K562 (cell line): ENCODE results near the gene RBX1. TPM values are rescaled to one million over a fixed set of nuclear protein-coding genes. Genes with fewer than 3 reads are reported as not detected.

Experiments used
- ATAC-seq: fragments of 200-7000 bp; cut with Tn5 transposase; 3 replicates; pipeline ENCODE4 v1.9.1; 2020; ENCODE audit warnings: moderate library complexity
- BruUV-seq: library from RNA; stranded (reverse); fragments of 400-500 nt; replicated peaks from 2 replicates; lab custom pipeline; 2021; lab: Mats Ljungman, UMichigan
- CTCF ChIA-PET: fragments of 300-600 bp; formaldehyde crosslinking; extraction: SDS; loops from one replicate; lab custom pipeline; 2021; ENCODE audit warnings: low intra/inter-chr PET ratio; lab: Yijun Ruan, JAX
- POLR2A ChIA-PET: fragments of 300-600, 350-650 bp; sonication (Branson Sonifier 250); formaldehyde crosslinking; extraction: SDS; loops from one replicate; lab custom pipeline; 2021; ENCODE audit warnings: antibody characterized with exemption, inconsistent platforms; lab: Yijun Ruan, JAX
- DNase-seq, 4 experiments: peaks; one replicate each; pipeline versions ENCODE4 v3.0.0 to v3.0.0-alpha.2; 2011 to 2018; ENCODE audit warnings: low spot score in 3 of 4, mixed read lengths in 3 of 4; ENCODE audit errors: extremely low read depth in 1 of 4
- FAIRE-seq: peaks from 2 replicates; lab custom pipeline; 2011; peaks lifted over from hg19 to GRCh38; lab: Jason Lieb, UNC
- H2AFZ ChIP-seq: 2 replicates; pipeline ENCODE4 v1.6.0; 2011; ENCODE audit warnings: low read depth, low read length, control low read depth, inconsistent platforms
- H3K27ac ChIP-seq: fragments of 200-600 bp; 3 replicates; pipeline ENCODE4 v1.8.0; 2011; ENCODE audit warnings: low read depth, mild to moderate bottlenecking, control low read depth, inconsistent platforms, low read length, moderate library complexity, mixed read lengths; ENCODE audit errors: extremely low read depth
- H3K27me3 ChIP-seq, 2 experiments: fragments of 300-600 bp in 1 of 2; 2 replicates in 1 of 2; 3 replicates in 1 of 2; pipeline versions ENCODE4 v1.6.0 to v1.8.0; 2011; ENCODE audit warnings: inconsistent platforms in 2 of 2, low read length in 2 of 2, mild to moderate bottlenecking in 1 of 2, mixed read lengths in 1 of 2, moderate library complexity in 1 of 2; ENCODE audit not compliant: control insufficient read depth in 2 of 2, insufficient read depth in 2 of 2
- H3K36me3 ChIP-seq: fragments of 300-600 bp; 3 replicates; pipeline ENCODE4 v1.8.0; 2011; ENCODE audit warnings: mild to moderate bottlenecking, low read length, inconsistent platforms; ENCODE audit not compliant: control insufficient read depth, insufficient read depth
- H3K4me1 ChIP-seq, 2 experiments: fragments of 200-600 bp in 1 of 2; replicated peaks in 1 of 2; 2 replicates in 1 of 2; 3 replicates in 1 of 2; pipeline versions ENCODE4 v1.5.1 to v1.8.0; 2011; ENCODE audit warnings: inconsistent platforms in 2 of 2, low read length in 2 of 2, mild to moderate bottlenecking in 1 of 2, mixed read lengths in 1 of 2, moderate library complexity in 1 of 2; ENCODE audit not compliant: control insufficient read depth in 2 of 2, insufficient read depth in 2 of 2
- H3K4me2 ChIP-seq: 2 replicates; pipeline ENCODE4 v1.6.1; 2011; ENCODE audit warnings: low read length, control low read depth, inconsistent platforms, mixed read lengths; ENCODE audit not compliant: insufficient read depth
- H3K4me3 ChIP-seq: fragments of 200-600 bp; sonication (generic), shearing (Covaris generic); 2 replicates; pipeline ENCODE4 v1.5.1; 2016; ENCODE audit warnings: control low read depth, inconsistent platforms
- H3K79me2 ChIP-seq: fragments of 200-600 bp; 3 replicates; pipeline ENCODE4 v1.8.0; 2011; ENCODE audit warnings: low read length, inconsistent platforms; ENCODE audit not compliant: control insufficient read depth, insufficient read depth
- H3K9ac ChIP-seq, 2 experiments: 2 replicates each; pipeline versions ENCODE4 v1.6.0 to v1.6.1; 2011; ENCODE audit warnings: low read depth in 2 of 2, low read length in 2 of 2, control low read depth in 1 of 2, inconsistent platforms in 1 of 2, mild to moderate bottlenecking in 1 of 2, mixed read lengths in 1 of 2; ENCODE audit not compliant: insufficient read depth in 1 of 2
- H3K9me1 ChIP-seq: one replicate; pipeline ENCODE4 v1.6.0; 2011; ENCODE audit warnings: inconsistent platforms, mild to moderate bottlenecking, low read length, moderate library complexity; ENCODE audit not compliant: control insufficient read depth, insufficient read depth
- H3K9me3 ChIP-seq: replicated peaks from 2 replicates; pipeline ENCODE4 v1.5.1; 2011; ENCODE audit warnings: low read depth, low read length, inconsistent platforms; ENCODE audit not compliant: control insufficient read depth, insufficient read depth
- H4K20me1 ChIP-seq: replicated peaks from 2 replicates; pipeline ENCODE4 v1.6.1; 2011; ENCODE audit warnings: low read length, inconsistent platforms, mixed read lengths; ENCODE audit not compliant: control insufficient read depth, insufficient read depth
- C11orf30 ChIP-seq: fragments of 450-650 bp; IDR thresholded peaks from 2 replicates; pipeline ENCODE4 v1.6.1; 2016; ENCODE audit warnings: low read depth, mild to moderate bottlenecking
- CEBPB ChIP-seq: fragments of 450-650 bp; IDR thresholded peaks from 2 replicates; pipeline ENCODE4 v1.6.1; 2016; ENCODE audit warnings: missing genetic modification characterization, missing compliant biosample characterization
- CEBPG ChIP-seq, 3 experiments: fragments of 200-800 bp in 1 of 3; sonication (Bioruptor generic) in 1 of 3; sonication (generic) in 1 of 3; formaldehyde crosslinking in 1 of 3; IDR thresholded peaks in 2 of 3; conservative IDR thresholded peaks in 1 of 3; 2 replicates each; pipeline versions ENCODE4 v1.6.1 to v1.8.0; 2016 to 2022; ENCODE audit warnings: missing compliant biosample characterization in 2 of 3, missing genetic modification characterization in 2 of 3, mild to moderate bottlenecking in 1 of 3, missing genetic modification reagents in 1 of 3
- CREB5 ChIP-seq: fragments of 250-450 bp; sonication (Bioruptor Pico); IDR thresholded peaks from 2 replicates; pipeline ENCODE4 v1.5.0; 2020; ENCODE audit warnings: mild to moderate bottlenecking
- CTBP1 ChIP-seq: fragments of 450-650 bp; IDR thresholded peaks from 2 replicates; pipeline ENCODE4 v1.6.1; 2016; ENCODE audit warnings: borderline replicate concordance
- POLR2A ChIP-seq: fragments of 450-650 bp; conservative IDR thresholded peaks from 2 replicates; pipeline ENCODE4 v1.6.1; 2016
- RFX5 ChIP-seq: IDR thresholded peaks from 2 replicates; pipeline ENCODE4 v1.6.1; 2011; ENCODE audit warnings: low read depth, mild to moderate bottlenecking, improper control_type of control experiment, low read length
- SMAD4 ChIP-seq: fragments of 250-450 bp; sonication (Bioruptor Pico); conservative IDR thresholded peaks from 2 replicates; pipeline ENCODE4 v1.8.0; 2021; ENCODE audit warnings: inconsistent platforms, mild to moderate bottlenecking, moderate library complexity
- SRSF7 ChIP-seq: fragments of 200-400 bp; formaldehyde crosslinking; optimal IDR thresholded peaks from 2 replicates; pipeline ENCODE3; 2017; ENCODE audit warnings: mild to moderate bottlenecking, low read depth, low read length
- TFAP4 ChIP-seq: sonication (generic); formaldehyde crosslinking; IDR thresholded peaks from 2 replicates; pipeline ENCODE4 v1.8.0; 2022; ENCODE audit warnings: missing genetic modification reagents, mild to moderate bottlenecking, moderate library complexity, borderline replicate concordance
- ZBTB43 ChIP-seq: sonication (generic); formaldehyde crosslinking; IDR thresholded peaks from 2 replicates; pipeline ENCODE4 v1.8.0; 2023; ENCODE audit warnings: mild to moderate bottlenecking, missing genetic modification reagents
- ZKSCAN8 ChIP-seq: fragments of 200-800 bp; sonication (Bioruptor generic); IDR thresholded peaks from 2 replicates; pipeline ENCODE4 v1.6.1; 2016; ENCODE audit warnings: missing genetic modification characterization, missing compliant biosample characterization
- ZNF384 ChIP-seq: IDR thresholded peaks from 2 replicates; pipeline ENCODE4 v1.6.1; 2012; ENCODE audit warnings: low read depth, low read length, improper control_type of control experiment
- ZNF707 ChIP-seq: fragments of 250-450 bp; sonication (Bioruptor Pico); conservative IDR thresholded peaks from 2 replicates; pipeline ENCODE4 v1.8.0; 2022; ENCODE audit warnings: inconsistent platforms, mild to moderate bottlenecking, moderate library complexity
- ZNF764 ChIP-seq: fragments of 250-450 bp; sonication (Bioruptor Pico); IDR thresholded peaks from 2 replicates; pipeline ENCODE4 v1.4.0; 2020; ENCODE audit warnings: low read depth, mild to moderate bottlenecking, moderate library complexity
- ZNF77 ChIP-seq: fragments of 250-450 bp; sonication (Bioruptor Pico); IDR thresholded peaks from 2 replicates; pipeline ENCODE4 v1.5.0; 2020
- WGBS: fragments of 100-300 bp; shearing (Covaris generic); methylation state at CpG from one replicate; pipeline ENCODE4 v1.1.6; 2016; ENCODE audit warnings: low coverage, mixed read lengths; ENCODE audit not compliant: insufficient coverage; ENCODE audit errors: missing lambda C conversion rate; 5-methylcytosine and 5-hydroxymethylcytosine counted together
- in situ Hi-C: fragments of 300-500 bp; cut with MboI; formaldehyde crosslinking; loops from 4 replicates; pipeline ENCODE4 v1.15.0; 2018; ENCODE audit warnings: inconsistent platforms, mixed read lengths
- intact Hi-C: fragments of 100-400 bp; cut with micrococcal nuclease; formaldehyde crosslinking; loops from 2 replicates; pipeline ENCODE4 v1.14.2; 2022
- polyA plus RNA-seq, 8 experiments: library from polyadenylated mRNA; depleted of rRNA in 4 of 8; stranded (reverse) in 5 of 8; unstranded in 3 of 8; fragments of >200 nt; fragmentation: Nextera tagmentation in 2 of 8; fragmentation: Illumina TruSeq in 1 of 8; extraction: Ambion mirVana in 2 of 8; extraction: Trizol in 1 of 8; gene quantifications; 2 replicates each; pipeline versions ENCODE4 v1.2.1 to v1.2.3, GENCODE V29; 2011 to 2014; ENCODE audit warnings: inconsistent platforms in 1 of 8, missing spikeins in 1 of 8
- total RNA-seq, 7 experiments: library from RNA; depleted of rRNA in 6 of 7; stranded (reverse); fragments of >200 nt in 6 of 7; fragmentation: Illumina TruSeq in 2 of 7; extraction: Trizol in 2 of 7; gene quantifications; 2 replicates each; pipeline versions ENCODE4 v1.2.1 to v1.2.3, GENCODE V29; 2011 to 2021; ENCODE audit warnings: low replicate concordance in 1 of 7

RBX1 gene
- total and polyA plus RNA-seq, 9 of the 15 experiments (the other 6 are each of a cell fraction or from before 2014, with no cell fraction given), result 44.0 to 259 (median 67.9) TPM

- TF ChIP-seq SMAD4 (peak; percentile 75), CTBP1 (peak; percentile 67; the same call in 1 of the 2 replicates)
Observed at GRCh38 chr22:40928657-40929056, 22.5 kb upstream of the RBX1 start (continued).

GRCh38 chr22:40932396-40932795 lies 18.8 kb upstream of the RBX1 start:
- CTCF ChIA-PET, result no interaction called here
- Histone ChIP-seq H3K4me2 (no peak overlapping the region), H3K9me1 (no peaks in the 10 kb centered on the region), H4K20me1 (no peaks in the 10 kb centered on the region), H3K4me1 (peaks cover 4% of the 10 kb centered on the region in 2 experiments; a peak in 2 of 5 replicates), H3K9ac (no peak overlapping the region), H3K79me2 (no peaks in the 10 kb centered on the region), H3K27ac (no peak overlapping the region), H3K36me3 (peaks cover 3% of the 10 kb centered on the region; the same call in 1 of the 3 replicates), H3K4me3 (no peak overlapping the region), H3K27me3 (no peaks in the 10 kb centered on the region), H3K9me3 (no peaks in the 10 kb centered on the region), H2AFZ (no peak overlapping the region)
- in situ Hi-C loops (no loop called here), intact Hi-C loops (no loop called here)
- FAIRE-seq (no peak), ATAC-seq (no peak), DNase-seq (no peak)
- 100% methylated on average over 2 of the region's 2 CpGs for WGBS
- POLR2A ChIA-PET, result no interaction called here
- BruUV-seq, result no TSS peak
- TF ChIP-seq ZBTB43 (no peak), ZNF384 (no peak), TFAP4 (no peak), SRSF7 (no peak), CEBPG (CRISPR knock-in tag; IDR thresholded peaks at IDR 0.05) (no peak), CEBPG (tag; conservative IDR thresholded peaks at IDR 0.05 in 1 of 2, IDR thresholded peaks at IDR 0.05 in 1 of 2) (peak; percentile 59 to 82), ZKSCAN8 (CRISPR knock-in tag) (no peak), ZNF707 (CRISPR knock-in tag) (no peak), C11orf30 (no peak), CREB5 (no peak), POLR2A (no peak), CEBPB (tag) (peak; percentile 90), RFX5 (no peak), ZNF77 (CRISPR knock-in tag) (no peak), ZNF764 (CRISPR knock-in tag) (no peak)
